ENCODE data around the gene SPG11.
"Not testable (repeated sequence)": the region's sequence is repeated elsewhere in the genome, so short reads cannot be mapped to it uniquely, and the experiment has no call there.

SPG11 gene

GRCh38 chr15:44554934-44555723, 108.3 kb downstream of the SPG11 start:
- no peak for DNase-seq (ENCODE audit: low spot score)

GRCh38 chr15:44550734-44551133, 112.7 kb downstream of the SPG11 start:
- no peak for DNase-seq (ENCODE audit: low spot score)

GRCh38 chr15:44550256-44550655, 113.2 kb downstream of the SPG11 start:
- peak; percentile 41 for DNase-seq (ENCODE audit: low spot score)

GRCh38 chr15:44549152-44549551, 114.3 kb downstream of the SPG11 start:
- not testable (repeated sequence) for DNase-seq (ENCODE audit: low spot score)

GRCh38 chr15:44545913-44546802, 117.3 kb downstream of the SPG11 start:
- DNase-seq (ENCODE audit: low spot score), result no peak

GRCh38 chr15:44544745-44545144, 118.7 kb downstream of the SPG11 start:
- DNase-seq (ENCODE audit: low spot score), result not testable (repeated sequence)

- DNase-seq (ENCODE audit: low spot score), result no peak
These were observed 120.9 kb downstream of the SPG11 start for GRCh38 chr15:44542596-44542995.

- no peak for DNase-seq (ENCODE audit: low spot score)
These were observed 122.0 kb downstream of the SPG11 start for GRCh38 chr15:44541282-44541958.

- DNase-seq (ENCODE audit: low spot score), result peak; percentile 10
These were observed 125.7 kb downstream of the SPG11 start for GRCh38 chr15:44537735-44538240.

GRCh38 chr15:44536962-44537734, 126.3 kb downstream of the SPG11 start, which contains the start of gene EIF3J:
Gene EIF3J, plus strand, starts transcription at chr15:44537147. Its CDS starts 48 bp downstream, at chr15:44537195.
- peak; percentile 95 for DNase-seq (ENCODE audit: low spot score)

GRCh38 chr15:44536302-44536961, 127.0 kb downstream of the SPG11 start:
- no peak for DNase-seq (ENCODE audit: low spot score)

GRCh38 chr15:44535523-44536301, 127.8 kb downstream of the SPG11 start:
- DNase-seq (ENCODE audit: low spot score), result peak; percentile 29

- no peak for DNase-seq (ENCODE audit: low spot score)
These were observed 128.4 kb downstream of the SPG11 start for GRCh38 chr15:44535092-44535491.

- no peak for DNase-seq (ENCODE audit: low spot score)
These were observed 130.8 kb downstream of the SPG11 start for GRCh38 chr15:44532689-44533088.

- DNase-seq (ENCODE audit: low spot score), result not testable (repeated sequence)
These were observed 131.2 kb downstream of the SPG11 start for GRCh38 chr15:44532275-44532674.

- DNase-seq (ENCODE audit: low spot score), result no peak
These were observed 132.8 kb downstream of the SPG11 start for GRCh38 chr15:44530653-44531052.

GRCh38 chr15:44529864-44530604, 133.4 kb downstream of the SPG11 start:
- no peak for DNase-seq (ENCODE audit: low spot score)

- no peak for DNase-seq (ENCODE audit: low spot score)
These were observed 136.2 kb downstream of the SPG11 start for GRCh38 chr15:44527241-44527640.

GRCh38 chr15:44525018-44525417, 138.4 kb downstream of the SPG11 start:
- DNase-seq (ENCODE audit: low spot score), result no peak
